Caco-2 (cell line): ENCODE measurements around the gene YBX1. TPM values are rescaled to one million over a fixed set of nuclear protein-coding genes. Genes with fewer than 3 reads are reported as not detected.

Experiments
- BruUV-seq: library from RNA; stranded (reverse); fragments of 400-500 nt; replicated peaks from 2 replicates; lab custom pipeline; 2021; lab: Mats Ljungman, UMichigan
- CTCF ChIA-PET: fragments of 300-600 bp; sonication (Branson Sonifier 250); formaldehyde crosslinking; loops from one replicate; lab custom pipeline; 2022; ENCODE audit warnings: antibody characterized with exemption; lab: Charles Lee
- POLR2A ChIA-PET: fragments of 300-600 bp; sonication (Branson Sonifier 250); formaldehyde crosslinking; loops from one replicate; lab custom pipeline; 2022; ENCODE audit warnings: antibody characterized with exemption; lab: Charles Lee
- DNase-seq, 2 experiments: peaks; one replicate each; pipeline versions ENCODE4 v3.0.0 to v3.0.0-alpha.2; 2020 to 2022
- H3K27me3 ChIP-seq: replicated peaks from 2 replicates; pipeline ENCODE4 v1.6.0; 2011; ENCODE audit warnings: low read length; ENCODE audit not compliant: control insufficient read depth, insufficient read depth
- H3K36me3 ChIP-seq: 2 replicates; pipeline ENCODE4 v1.5.1; 2011; ENCODE audit warnings: low read length; ENCODE audit not compliant: control insufficient read depth, insufficient read depth
- H3K4me1 ChIP-seq: fragments of 250-450 bp; sonication (Bioruptor Pico); 2 replicates; pipeline ENCODE4 v1.5.1; 2020; ENCODE audit warnings: mild to moderate bottlenecking
- H3K4me3 ChIP-seq: 2 replicates; pipeline ENCODE4 v1.5.1; 2011; ENCODE audit warnings: low read depth, mild to moderate bottlenecking, control low read depth, low read length
- H3K9me3 ChIP-seq: fragments of 250-450 bp; sonication (Bioruptor Pico); 2 replicates; pipeline ENCODE4 v1.5.1; 2020; ENCODE audit warnings: mild to moderate bottlenecking, moderate library complexity
- H3K27ac Mint-ChIP-seq: one replicate; pipeline ENCODE4 v1.8.0; 2022; ENCODE audit warnings: mixed read lengths; ENCODE audit not compliant: unreplicated experiment
- H3K27me3 Mint-ChIP-seq: one replicate; pipeline ENCODE4 v1.8.0; 2022; ENCODE audit warnings: mixed read lengths; ENCODE audit not compliant: insufficient read depth, unreplicated experiment
- H3K36me3 Mint-ChIP-seq: one replicate; pipeline ENCODE4 v1.8.0; 2022; ENCODE audit warnings: mild to moderate bottlenecking, mixed read lengths; ENCODE audit not compliant: insufficient read depth, unreplicated experiment
- H3K4me1 Mint-ChIP-seq: one replicate; pipeline ENCODE4 v1.8.0; 2022; ENCODE audit warnings: low read depth, mixed read lengths; ENCODE audit not compliant: unreplicated experiment
- H3K4me3 Mint-ChIP-seq: one replicate; pipeline ENCODE4 v1.8.0; 2022; ENCODE audit warnings: mild to moderate bottlenecking, moderate library complexity, mixed read lengths; ENCODE audit not compliant: unreplicated experiment
- H3K9me3 Mint-ChIP-seq: one replicate; pipeline ENCODE4 v1.8.0; 2022; ENCODE audit warnings: mixed read lengths; ENCODE audit not compliant: unreplicated experiment
- intact Hi-C: fragments of 100-400 bp; cut with micrococcal nuclease; formaldehyde crosslinking; loops from one replicate; pipeline ENCODE4 v1.10.0; 2022; ENCODE audit not compliant: unreplicated experiment
- total RNA-seq: library from RNA; stranded (reverse); gene quantifications from 2 replicates; pipeline ENCODE4 v1.2.3, GENCODE V29; 2022
- TF ChIP-seq, protein P1 (sequence below), 2 experiments: fragments of 200-600 bp in 1 of 2; IDR thresholded peaks; 1 replicate in 1 of 2; 2 replicates in 1 of 2; pipeline versions ENCODE4 v1.5.1 to v1.8.0; 2011 to 2022; ENCODE audit warnings: antibody characterized with exemption in 1 of 2, control low read depth in 1 of 2, inconsistent platforms in 1 of 2, low read depth in 1 of 2, low read length in 1 of 2, mild to moderate bottlenecking in 1 of 2, moderate library complexity in 1 of 2; ENCODE audit not compliant: insufficient read depth in 1 of 2, severe bottlenecking in 1 of 2, unreplicated experiment in 1 of 2

YBX1 gene
- total RNA-seq, 1 experiment from 2014 or later, result 567 TPM

DNA sequence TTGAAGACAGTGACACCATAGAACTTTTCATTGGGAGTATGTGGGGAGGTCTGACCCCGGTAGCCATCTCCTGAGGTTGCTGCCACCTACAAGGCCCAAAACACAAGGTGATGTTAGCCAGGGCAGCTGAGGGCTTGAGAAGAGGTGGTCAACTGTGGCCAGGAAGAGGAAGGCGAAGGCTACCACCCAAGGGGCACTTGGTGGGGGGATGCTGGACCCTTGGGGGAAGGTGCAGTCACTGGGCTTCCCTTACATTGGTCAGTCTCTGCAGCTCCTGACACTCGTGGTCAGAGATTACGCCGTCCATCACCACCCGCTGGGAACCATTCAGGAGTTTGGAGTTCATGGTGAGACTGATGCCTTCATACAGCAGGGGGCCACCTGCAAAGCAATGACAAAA, 70.1 kb downstream of the YBX1 start:
- H3K4me3 Mint-ChIP-seq, result no peak overlapping the region
- Histone ChIP-seq H3K27me3 (no peaks in the 10 kb centered on the region), H3K4me1 (no peaks in the 10 kb centered on the region), H3K9me3 (no peaks in the 10 kb centered on the region), H3K4me3 (no peak overlapping the region), H3K36me3 (no peaks in the 10 kb centered on the region)
- BruUV-seq, result no TSS peak
- TF ChIP-seq, protein P1, sequence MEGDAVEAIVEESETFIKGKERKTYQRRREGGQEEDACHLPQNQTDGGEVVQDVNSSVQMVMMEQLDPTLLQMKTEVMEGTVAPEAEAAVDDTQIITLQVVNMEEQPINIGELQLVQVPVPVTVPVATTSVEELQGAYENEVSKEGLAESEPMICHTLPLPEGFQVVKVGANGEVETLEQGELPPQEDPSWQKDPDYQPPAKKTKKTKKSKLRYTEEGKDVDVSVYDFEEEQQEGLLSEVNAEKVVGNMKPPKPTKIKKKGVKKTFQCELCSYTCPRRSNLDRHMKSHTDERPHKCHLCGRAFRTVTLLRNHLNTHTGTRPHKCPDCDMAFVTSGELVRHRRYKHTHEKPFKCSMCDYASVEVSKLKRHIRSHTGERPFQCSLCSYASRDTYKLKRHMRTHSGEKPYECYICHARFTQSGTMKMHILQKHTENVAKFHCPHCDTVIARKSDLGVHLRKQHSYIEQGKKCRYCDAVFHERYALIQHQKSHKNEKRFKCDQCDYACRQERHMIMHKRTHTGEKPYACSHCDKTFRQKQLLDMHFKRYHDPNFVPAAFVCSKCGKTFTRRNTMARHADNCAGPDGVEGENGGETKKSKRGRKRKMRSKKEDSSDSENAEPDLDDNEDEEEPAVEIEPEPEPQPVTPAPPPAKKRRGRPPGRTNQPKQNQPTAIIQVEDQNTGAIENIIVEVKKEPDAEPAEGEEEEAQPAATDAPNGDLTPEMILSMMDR (IDR thresholded peaks at IDR 0.05; ENCODE audit: insufficient read depth in 1 of 2, low read depth in 1 of 2, low read length in 1 of 2, severe bottlenecking in 1 of 2, unreplicated experiment in 1 of 2), result no peak
- peaks cover 21% of the 10 kb centered on the region for H3K36me3 Mint-ChIP-seq
- peaks cover 10% of the 10 kb centered on the region for H3K9me3 Mint-ChIP-seq
- no peaks in the 10 kb centered on the region for H3K27me3 Mint-ChIP-seq
- ChIA-PET CTCF (no interaction called here), POLR2A (no interaction called here)
- peaks cover 5% of the 10 kb centered on the region for H3K4me1 Mint-ChIP-seq
- intact Hi-C loops, result no loop called here
- DNase-seq, result peak in 1 of 2 experiments; percentile 8
- no peak overlapping the region for H3K27ac Mint-ChIP-seq

DNA sequence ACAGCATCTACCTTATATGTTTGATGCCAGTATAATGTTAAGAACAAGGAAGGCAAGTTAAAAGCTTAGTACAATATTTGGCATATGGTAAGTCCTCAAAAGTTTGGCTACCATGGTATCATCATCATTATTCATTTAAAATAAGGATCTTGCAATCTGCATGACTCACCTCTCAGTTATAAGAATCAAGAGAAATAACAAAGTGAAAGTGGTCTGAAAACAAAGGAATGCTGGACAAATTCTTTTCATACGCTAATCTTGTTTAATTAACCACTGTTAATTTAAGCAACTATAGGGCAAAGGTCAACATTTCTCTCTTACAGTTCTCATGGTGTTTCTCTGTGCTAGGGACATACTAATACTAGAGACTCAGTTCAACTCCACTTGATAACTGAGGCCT, 70.9 kb downstream of the YBX1 start:
- POLR2A ChIA-PET, result no interaction called here
- Mint-ChIP-seq H3K27me3 (no peaks in the 10 kb centered on the region), H3K4me3 (no peak overlapping the region), H3K27ac (no peak overlapping the region), H3K9me3 (peaks cover 10% of the 10 kb centered on the region), H3K4me1 (peaks cover 6% of the 10 kb centered on the region), H3K36me3 (peaks cover 21% of the 10 kb centered on the region)
- intact Hi-C loops, result no loop called here
- TF ChIP-seq, protein P1 (IDR thresholded peaks at IDR 0.05; ENCODE audit: insufficient read depth in 1 of 2, low read depth in 1 of 2, low read length in 1 of 2, severe bottlenecking in 1 of 2, unreplicated experiment in 1 of 2), result no peak
- Histone ChIP-seq H3K36me3 (no peaks in the 10 kb centered on the region), H3K27me3 (no peaks in the 10 kb centered on the region), H3K4me3 (no peak overlapping the region), H3K9me3 (no peaks in the 10 kb centered on the region), H3K4me1 (no peaks in the 10 kb centered on the region)
- no TSS peak for BruUV-seq
- no peak for DNase-seq
- CTCF ChIA-PET, result no interaction called here

Other genes starting within 250 kb of the YBX1 start
- gene ZMYND12, start 226.4 kb upstream of the YBX1 start, total RNA-seq, result 0.30 and 0.36 TPM in 2 replicates
- 41.0 and 42.9 TPM in 2 replicates for gene PPCS, start 225.9 kb upstream of the YBX1 start, total RNA-seq
- gene CCDC30, start 219.1 kb upstream of the YBX1 start, total RNA-seq, result 1.3 and 1.4 TPM in 2 replicates
- 54.7 and 58.2 TPM in 2 replicates for gene PPIH, start 24.0 kb upstream of the YBX1 start, total RNA-seq
- 2.9 and 4.0 TPM in 2 replicates for gene CLDN19, start 57.8 kb downstream of the YBX1 start, total RNA-seq
- gene P3H1, start 84.6 kb downstream of the YBX1 start, total RNA-seq, result 20.5 and 21.2 TPM in 2 replicates
- 6.1 and 6.3 TPM in 2 replicates for gene C1orf50, start 84.8 kb downstream of the YBX1 start, total RNA-seq
- gene TMEM269, start 102.6 kb downstream of the YBX1 start, total RNA-seq, result 0.58 and 0.68 TPM in 2 replicates
- gene ERMAP, start 134.7 kb downstream of the YBX1 start, total RNA-seq, result 4.8 and 5.2 TPM in 2 replicates
- gene SVBP, start 135.0 kb downstream of the YBX1 start, total RNA-seq, result 18.6 and 19.2 TPM in 2 replicates
- 6.2 and 7.8 TPM in 2 replicates for gene ZNF691, start 164.2 kb downstream of the YBX1 start, total RNA-seq